Uterus (tissue), 2 donors: ENCODE data around the gene NKAIN2.

Experiments used
- CTCF ChIP-seq, 4 experiments: fragments of 200-600 bp in 2 of 4; fragments of 450-650 bp in 2 of 4; sonication (generic) in 2 of 4; IDR thresholded peaks; one replicate each; pipeline ENCODE4 v1.5.1; 2016 to 2019; ENCODE audit warnings: antibody characterized with exemption in 4 of 4, mild to moderate bottlenecking in 2 of 4, moderate library complexity in 1 of 4
- POLR2A ChIP-seq, 2 donors: fragments of 450-650 bp; IDR thresholded peaks; one replicate each; pipeline ENCODE4 v1.6.1; 2016; ENCODE audit warnings: antibody characterized with exemption in 2 of 2, mild to moderate bottlenecking in 1 of 2, moderate library complexity in 1 of 2

GRCh38 chr6:124055395-124055794 is 251.7 kb downstream of the NKAIN2 start:
- TF ChIP-seq CTCF (IDR thresholded peaks at IDR 0.05) (no peak), POLR2A (IDR thresholded peaks at IDR 0.05) (no peak)
